ENCODE data around the gene ARID5B. TPM values are rescaled to one million over a fixed set of nuclear protein-coding genes. Genes with fewer than 3 reads are reported as not detected.
A peak's percentile ranks its signal among the peaks of the same experiment; 100 is the strongest.
"Not testable (repeated sequence)": the region's sequence is repeated elsewhere in the genome, so short reads cannot be mapped to it uniquely, and the experiment has no call there.

The ARID5B gene
- total RNA-seq, 1 experiment from 2014 or later = 15.7 TPM

DNA sequence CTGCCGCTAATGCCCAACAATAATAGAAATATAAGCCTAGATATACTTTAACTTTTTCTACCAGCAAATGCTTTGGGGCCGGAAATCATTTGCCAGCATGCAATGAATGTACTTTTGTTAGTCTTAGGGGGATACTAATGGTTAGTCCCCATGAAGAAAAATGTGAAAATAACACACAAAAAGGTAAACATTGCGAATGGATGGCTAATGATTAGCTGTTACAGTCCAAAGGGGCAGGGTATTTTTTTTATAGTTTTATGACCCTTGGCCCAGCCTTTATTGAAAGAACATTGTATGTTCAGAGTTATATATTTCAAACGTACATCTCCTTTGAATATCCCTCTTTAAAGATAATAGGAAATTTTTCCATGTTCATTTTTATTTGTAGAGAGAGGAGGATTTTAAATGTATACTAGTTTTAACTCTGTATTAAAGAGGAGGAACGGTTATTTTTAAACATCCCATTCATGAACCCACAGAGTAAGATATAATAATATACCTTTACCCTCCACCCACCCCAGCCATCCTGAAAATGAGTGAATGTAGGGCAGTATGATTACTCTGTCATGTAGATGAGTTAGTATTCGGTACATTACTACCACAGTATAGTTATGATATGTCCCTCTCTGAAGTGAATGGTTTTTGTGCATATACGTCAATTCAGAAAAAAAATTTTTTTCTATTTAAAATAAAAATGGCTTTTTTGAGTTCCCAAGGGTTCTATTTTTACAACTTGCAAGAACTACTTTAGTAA lies 63.6 kb downstream of the ARID5B start:
- no peak for DNase-seq (ENCODE audit: low read depth)

DNA sequence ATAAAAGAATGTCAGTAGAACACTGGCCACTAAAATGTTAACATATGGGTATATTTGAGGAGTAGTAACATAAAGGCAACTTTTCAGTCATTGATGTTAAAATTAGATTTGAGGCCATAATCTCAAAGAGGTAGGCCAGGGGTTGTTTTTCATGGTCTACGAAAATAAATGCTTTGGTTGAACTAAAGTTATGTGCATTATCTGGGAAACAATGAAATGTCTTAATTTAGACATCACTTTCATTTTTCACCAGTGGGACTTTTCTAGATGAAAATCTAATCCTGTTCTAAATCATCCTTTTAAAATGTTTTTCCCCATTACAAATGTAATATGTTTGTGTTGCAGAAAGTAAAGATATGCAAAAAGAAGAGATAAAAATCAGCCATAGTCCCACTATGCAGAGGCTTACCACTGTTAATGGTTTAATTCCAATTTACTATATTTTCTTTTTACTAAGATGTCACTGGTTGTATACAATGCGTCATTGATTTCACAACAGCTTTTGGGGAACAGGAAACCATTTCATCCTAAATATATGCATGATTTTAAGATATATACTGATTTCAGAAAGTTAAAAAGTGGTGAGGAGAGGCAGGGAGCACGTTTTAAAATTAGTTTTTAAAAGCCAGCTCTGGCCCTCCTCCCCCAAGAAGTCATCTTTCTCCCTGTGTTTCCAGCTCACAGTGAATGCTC lies 64.3 kb downstream of the ARID5B start:
- no peak for DNase-seq (ENCODE audit: low read depth)

- no peak for DNase-seq (ENCODE audit: low read depth)
Measured at GRCh38 chr10:61967298-61967697, 65.8 kb downstream of the ARID5B start.

DNA sequence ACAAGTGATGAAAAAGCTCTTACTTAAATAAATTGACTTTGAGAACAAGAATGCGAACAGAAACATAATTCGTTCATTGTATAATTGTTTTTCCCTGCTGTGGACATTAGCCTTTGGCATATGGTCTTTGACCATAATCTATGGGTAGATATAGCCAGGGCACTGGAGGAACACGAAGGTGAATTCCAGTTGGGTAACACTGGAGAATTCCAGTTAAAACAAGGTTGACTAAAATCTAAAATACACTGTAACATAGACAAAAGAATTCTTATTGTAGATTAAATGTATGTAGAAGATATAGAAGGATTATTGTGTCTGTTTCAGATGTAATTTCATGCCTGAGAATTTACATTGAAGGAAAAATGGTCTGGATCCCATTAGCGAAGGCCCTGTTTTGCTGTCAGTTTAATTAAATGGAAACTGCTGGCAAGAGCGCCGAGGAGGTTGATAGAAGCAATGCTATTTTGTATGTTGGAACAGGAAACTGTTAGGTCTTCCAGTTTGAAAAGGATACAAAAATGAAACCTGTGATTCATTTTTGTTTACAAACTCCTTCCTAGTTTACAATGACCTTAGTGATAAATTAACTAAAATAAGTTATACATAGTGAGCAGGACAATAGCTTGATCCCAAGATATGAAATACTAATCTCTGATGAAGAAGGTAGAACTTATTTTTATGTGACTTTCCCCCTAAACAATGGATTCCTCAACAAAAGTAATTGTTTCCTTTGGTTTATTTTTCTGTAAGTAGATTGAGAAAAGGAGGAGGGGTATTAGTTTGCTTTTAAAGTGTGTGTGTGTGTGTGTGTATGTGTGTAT lies 68.9 kb downstream of the ARID5B start:
- DNase-seq (ENCODE audit: low read depth) = peak; percentile 55

- peak; percentile 10 for DNase-seq (ENCODE audit: low read depth)
Measured at GRCh38 chr10:61971003-61971325, 69.5 kb downstream of the ARID5B start.

GRCh38 chr10:61973169-61973568 lies 71.7 kb downstream of the ARID5B start:
- no peak for DNase-seq (ENCODE audit: low read depth)

- peak; percentile 13 for DNase-seq (ENCODE audit: low read depth)
Measured at GRCh38 chr10:61973906-61974305, 72.4 kb downstream of the ARID5B start.

DNA sequence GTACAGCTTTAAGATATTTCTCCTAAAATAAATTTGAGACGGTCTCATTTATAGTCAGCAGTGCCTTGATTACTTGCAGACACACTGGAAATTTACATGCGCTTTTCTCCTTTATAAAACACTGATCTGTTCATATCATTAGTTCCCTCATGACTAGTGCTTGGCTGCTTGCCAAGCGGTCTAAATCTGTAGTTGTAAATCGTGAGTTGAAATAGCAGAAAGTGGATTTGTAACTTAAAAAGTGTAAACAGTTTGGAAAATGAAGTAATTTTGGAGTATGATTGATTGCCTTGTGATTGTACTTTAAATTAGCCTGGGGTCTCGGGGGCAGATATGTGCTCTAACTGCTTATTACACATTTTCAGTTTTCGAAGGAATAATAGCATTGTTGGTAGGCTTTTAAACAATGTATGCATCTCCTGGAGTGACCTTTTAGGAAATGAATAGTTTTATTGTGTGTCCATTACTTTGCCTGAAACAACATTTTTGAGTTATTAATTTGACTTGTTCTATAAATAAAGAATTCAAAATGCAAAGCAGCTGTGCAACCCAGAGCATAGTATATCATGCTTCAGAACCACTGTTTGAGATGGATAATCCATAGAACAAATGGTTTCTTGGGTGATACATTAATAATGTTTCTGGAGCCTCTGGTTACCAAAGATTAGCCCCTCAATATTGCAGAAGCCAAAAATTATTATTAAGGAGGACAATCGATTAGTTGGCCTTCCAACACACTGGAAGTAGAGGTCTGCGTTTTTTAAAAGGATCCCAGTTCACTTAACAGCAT lies 73.3 kb downstream of the ARID5B start:
- peak; percentile 66 for DNase-seq (ENCODE audit: low read depth)

- DNase-seq (ENCODE audit: low read depth) = peak; percentile 91
Measured at GRCh38 chr10:61975391-61975932, 74.0 kb downstream of the ARID5B start.

DNA sequence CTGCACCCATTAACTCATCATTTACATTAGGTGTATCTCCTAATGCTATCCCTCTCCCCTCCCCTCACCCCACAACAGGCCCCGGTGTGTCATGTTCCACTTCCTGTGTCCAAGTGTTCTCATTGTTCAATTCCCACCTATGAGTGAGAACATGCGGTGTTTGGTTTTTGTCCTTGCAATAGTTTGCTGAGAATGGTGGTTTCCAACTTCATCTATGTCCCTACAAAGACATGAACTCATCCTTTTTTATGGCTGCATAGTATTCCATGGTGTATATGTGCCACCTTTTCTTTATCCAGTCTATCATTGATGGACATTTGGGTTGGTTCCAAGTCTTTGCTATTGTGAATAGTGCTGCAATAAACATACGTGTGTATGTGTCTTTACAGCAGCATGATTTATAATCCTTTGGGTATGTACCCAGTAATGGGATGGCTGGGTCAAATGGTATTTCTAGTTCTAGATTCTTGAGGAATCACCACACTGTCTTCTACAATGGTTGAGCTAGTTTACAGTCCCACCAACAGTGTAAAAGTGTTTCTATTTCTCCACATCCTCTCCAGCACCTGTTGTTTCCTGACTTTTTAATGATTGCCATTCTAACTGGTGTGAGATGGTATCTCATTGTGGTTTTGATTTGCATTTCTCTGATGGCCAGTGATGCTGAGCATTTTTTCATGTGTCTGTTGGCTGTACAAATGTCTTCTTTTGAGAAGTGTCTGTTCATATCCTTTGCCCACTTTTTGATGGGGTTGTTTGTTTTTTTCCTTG lies 75.6 kb downstream of the ARID5B start:
- DNase-seq (ENCODE audit: low read depth) = not testable (repeated sequence)

DNA sequence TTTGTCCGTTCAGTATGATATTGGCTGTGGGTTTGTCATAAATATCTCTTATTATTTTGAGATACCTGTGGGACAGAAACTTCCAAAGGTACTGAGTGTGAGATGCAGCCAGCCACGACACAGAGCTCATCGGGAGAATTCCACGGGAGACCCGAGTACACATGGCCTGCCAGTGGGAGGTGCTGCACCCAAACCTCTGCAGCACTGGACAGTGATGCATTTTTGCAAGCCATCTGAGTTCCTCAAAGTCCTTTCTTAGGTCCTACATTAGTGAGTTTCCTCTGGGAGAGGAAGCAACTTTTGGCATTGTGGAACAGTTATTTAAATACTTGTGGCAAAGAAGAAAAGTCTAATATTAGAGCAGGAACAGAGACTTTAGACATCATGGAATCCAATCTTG lies 77.5 kb downstream of the ARID5B start:
- no peak for DNase-seq (ENCODE audit: low read depth)

DNA sequence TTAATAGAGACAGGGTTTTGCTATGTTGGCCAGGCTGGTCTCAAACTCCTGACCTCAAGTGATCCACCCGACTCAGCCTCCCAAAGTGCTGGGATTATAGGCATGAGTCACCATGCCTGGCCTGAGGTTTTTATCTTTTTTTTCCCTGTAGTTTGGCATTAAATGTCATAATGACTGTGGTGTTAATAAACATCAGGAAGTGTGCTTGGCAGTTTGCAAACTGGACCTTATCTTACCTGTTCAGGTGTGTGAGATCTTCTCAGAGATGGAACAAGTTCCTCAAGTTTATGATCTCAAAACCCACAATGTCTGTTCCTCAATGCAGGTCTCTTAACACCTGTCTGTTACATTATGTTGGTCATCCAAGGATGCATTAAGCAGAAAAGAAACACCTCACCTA lies 80.0 kb downstream of the ARID5B start:
- no peak for DNase-seq (ENCODE audit: low read depth)

GRCh38 chr10:61983255-61983654 lies 81.8 kb downstream of the ARID5B start:
- DNase-seq (ENCODE audit: low read depth) = no peak

DNA sequence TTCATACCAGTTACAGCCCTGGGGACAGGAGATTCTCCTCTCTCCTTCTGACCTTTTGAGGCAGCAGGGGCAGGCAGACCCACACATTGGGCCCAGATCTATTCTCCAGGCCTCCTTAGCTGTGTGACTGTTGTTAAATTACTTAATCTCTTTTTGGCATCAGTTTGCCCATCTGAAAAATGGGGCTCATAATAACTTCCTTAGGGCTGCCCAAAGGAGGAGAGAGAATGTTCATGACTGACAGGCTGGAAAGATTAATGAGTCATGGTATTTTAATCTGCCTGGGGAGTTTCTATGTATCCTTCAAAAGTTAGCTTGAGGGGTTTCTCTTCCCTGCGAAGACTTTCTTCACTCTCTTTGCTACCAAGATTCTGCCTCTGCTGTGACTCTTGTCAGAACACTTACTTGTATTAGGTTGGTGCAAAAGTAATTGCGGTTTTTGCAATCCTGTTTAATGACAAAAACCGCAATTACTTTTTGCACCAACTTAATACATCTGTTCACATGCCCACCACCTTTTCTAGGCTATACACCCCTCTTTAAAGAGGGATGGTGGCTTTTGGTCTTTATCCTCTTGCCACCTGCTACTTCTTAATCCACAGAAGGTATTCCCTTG lies 83.4 kb downstream of the ARID5B start:
- peak; percentile 4 for DNase-seq (ENCODE audit: low read depth)

- no peak for DNase-seq (ENCODE audit: low read depth)
Measured at GRCh38 chr10:61985715-61986114, 84.2 kb downstream of the ARID5B start.

DNA sequence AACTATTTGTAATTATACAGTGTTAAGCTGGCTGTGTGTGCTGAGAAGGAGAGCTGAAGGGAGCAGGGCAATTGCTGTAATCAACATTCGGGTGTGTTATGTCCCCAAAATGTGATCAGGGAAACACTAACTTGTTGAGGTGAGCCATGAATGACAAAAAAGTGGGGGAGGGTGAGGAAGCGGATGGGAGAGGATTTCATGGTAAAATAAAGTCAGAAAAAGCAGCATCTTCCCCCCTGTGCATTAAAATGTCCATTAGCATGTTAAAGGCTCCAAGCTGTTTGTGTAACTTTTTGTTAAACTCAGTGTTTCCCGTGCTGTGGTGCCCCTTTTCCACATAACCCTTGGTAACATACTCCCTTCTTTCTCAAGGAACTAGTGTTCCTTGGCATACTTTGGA lies 84.9 kb downstream of the ARID5B start:
- DNase-seq (ENCODE audit: low read depth) = no peak

DNA sequence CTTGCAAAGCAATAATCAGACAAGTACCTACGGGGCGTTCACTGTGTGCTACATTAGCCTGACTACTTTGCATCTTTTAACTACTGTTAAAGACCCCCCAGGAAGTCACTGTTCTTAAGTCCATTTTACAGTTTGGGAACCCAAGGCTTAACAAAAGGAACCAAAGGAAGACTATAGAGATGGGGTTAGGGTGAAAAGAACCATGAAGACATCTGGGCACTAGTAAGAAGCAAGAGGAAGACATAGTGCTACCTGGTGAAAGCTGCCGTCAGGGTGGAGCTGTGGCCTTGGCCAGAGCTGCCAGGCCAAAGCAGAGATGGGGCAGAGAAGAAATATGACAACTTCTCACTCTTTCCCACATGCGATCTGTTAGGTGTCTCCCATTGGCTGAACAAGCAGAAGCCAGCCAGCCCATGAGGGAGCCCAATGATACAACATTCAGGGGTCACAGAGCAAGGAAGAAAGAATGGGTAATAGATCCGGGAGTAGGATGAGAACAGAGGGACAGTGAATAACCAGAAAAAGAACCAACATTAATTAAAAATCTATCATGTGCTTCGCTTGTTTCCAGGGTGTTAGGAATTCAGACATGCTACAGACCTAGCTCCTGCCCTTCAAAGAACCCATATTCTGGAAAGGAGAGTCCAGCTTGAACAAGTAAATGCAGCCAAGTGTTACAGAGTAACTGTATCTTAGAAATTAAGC lies 85.4 kb downstream of the ARID5B start:
- DNase-seq (ENCODE audit: low read depth) = no peak

DNA sequence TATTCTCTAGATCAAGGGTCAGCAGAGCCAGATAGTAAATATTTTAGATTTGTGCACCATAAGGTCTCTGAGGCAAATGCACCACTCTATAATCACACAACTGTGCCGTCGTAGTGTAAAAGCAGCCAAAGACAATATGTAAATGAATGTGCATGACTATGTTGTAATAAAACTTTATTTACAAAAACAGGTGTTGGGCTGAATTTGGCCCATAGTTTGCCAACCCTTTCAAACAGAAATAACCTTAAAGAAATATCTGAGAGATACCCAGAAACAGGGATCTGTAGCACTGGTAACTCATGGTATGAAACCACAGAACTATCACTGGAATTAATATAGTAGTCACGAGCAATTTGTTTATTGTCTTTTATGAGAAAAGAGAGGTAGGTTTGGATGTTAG lies 86.0 kb downstream of the ARID5B start:
- DNase-seq (ENCODE audit: low read depth) = no peak

GRCh38 chr10:61987951-61988379 lies 86.5 kb downstream of the ARID5B start:
- peak; percentile 29 for DNase-seq (ENCODE audit: low read depth)
